H1 (cell line): ENCODE data around the gene NEK9.

Source experiments
- CEBPB ChIP-seq: IDR thresholded peaks from 2 replicates; pipeline ENCODE4 v1.6.1; 2012; ENCODE audit warnings: low read depth, low read length
- EP300 ChIP-seq, 2 experiments: IDR thresholded peaks; 1 replicate in 1 of 2; 2 replicates in 1 of 2; pipeline ENCODE4 v1.6.1; 2011 to 2012; ENCODE audit warnings: low read depth in 2 of 2, low read length in 2 of 2, mild to moderate bottlenecking in 2 of 2, borderline replicate concordance in 1 of 2, inconsistent platforms in 1 of 2, moderate library complexity in 1 of 2
- MAFK ChIP-seq: IDR thresholded peaks from 2 replicates; pipeline ENCODE4 v1.6.1; 2012; ENCODE audit warnings: low read depth, mild to moderate bottlenecking, improper control_type of control experiment, low read length
- RBBP5 ChIP-seq: IDR thresholded peaks from 2 replicates; pipeline ENCODE4 v1.7.1; 2012; ENCODE audit warnings: low read depth, mild to moderate bottlenecking, inconsistent platforms, low read length, moderate library complexity, borderline replicate concordance
- SIN3A ChIP-seq, 2 experiments: IDR thresholded peaks in 1 of 2; conservative IDR thresholded peaks in 1 of 2; 2 replicates each; pipeline ENCODE4 v1.6.1; 2011 to 2012; ENCODE audit warnings: low read length in 2 of 2, improper control_type of control experiment in 1 of 2, low read depth in 1 of 2, mild to moderate bottlenecking in 1 of 2
- SRF ChIP-seq: IDR thresholded peaks from 2 replicates; pipeline ENCODE4 v1.6.1; 2011; ENCODE audit warnings: mild to moderate bottlenecking, low read depth, low read length, moderate library complexity
- TAF1 ChIP-seq: IDR thresholded peaks from 2 replicates; pipeline ENCODE4 v1.6.1; 2011; ENCODE audit warnings: mild to moderate bottlenecking, low read depth, low read length
- YY1 ChIP-seq: IDR thresholded peaks from 2 replicates; pipeline ENCODE4 v1.6.1; 2011; ENCODE audit warnings: low read depth, mild to moderate bottlenecking, low read length
- TF ChIP-seq, protein P1 (sequence below), 3 experiments: IDR thresholded peaks; 1 replicate in 2 of 3; 2 replicates in 1 of 3; pipeline versions ENCODE4 v1.5.1 to v1.6.1; 2011; ENCODE audit warnings: low read length in 3 of 3, mild to moderate bottlenecking in 3 of 3, inconsistent platforms in 2 of 3, low read depth in 1 of 3, moderate library complexity in 1 of 3; ENCODE audit not compliant: insufficient read depth in 1 of 3; ENCODE audit errors: control extremely low read depth in 1 of 3
- TF ChIP-seq, protein P2 (sequence below): IDR thresholded peaks from 2 replicates; pipeline ENCODE4 v1.6.1; 2012; ENCODE audit warnings: low read length, inconsistent platforms

DNA sequence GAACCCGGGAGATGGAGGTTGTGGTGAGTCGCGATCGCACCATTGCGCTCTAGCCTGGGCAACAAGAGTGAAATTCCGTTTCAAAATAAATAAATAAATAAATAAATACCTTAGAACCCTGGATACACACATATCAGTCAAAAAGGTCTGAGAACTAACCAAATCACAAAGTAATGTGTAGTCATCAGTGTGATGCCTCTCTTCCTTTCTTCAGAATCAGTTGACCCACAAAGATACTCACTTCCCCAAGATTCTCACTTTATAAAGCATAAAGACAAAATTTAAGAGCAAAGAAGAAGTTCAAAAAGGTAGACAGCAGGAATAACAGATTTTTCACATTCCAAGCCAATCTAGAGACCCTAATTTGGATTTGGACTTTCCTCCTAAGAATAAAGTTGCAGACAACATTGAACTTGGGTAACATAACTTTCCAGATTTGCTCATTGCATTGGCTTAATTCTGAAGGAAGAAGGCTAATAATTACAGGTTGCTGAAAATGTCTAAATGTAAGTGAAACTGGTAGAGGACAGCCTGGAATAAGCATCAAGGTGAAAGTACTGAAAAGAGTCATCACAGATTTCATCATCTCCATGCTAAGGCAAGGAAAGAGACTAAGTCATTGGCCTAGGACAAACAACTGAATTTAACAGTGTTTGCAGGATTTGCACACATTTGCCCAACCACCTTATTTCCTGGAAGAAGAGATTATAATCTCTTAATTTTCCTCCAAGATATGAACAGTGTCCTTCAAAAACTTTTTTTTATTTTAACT is 32.2 kb upstream of the NEK9 start:
- TF ChIP-seq CEBPB (no peak), MAFK (no peak), YY1 (no peak), SRF (no peak), RBBP5 (no peak), TAF1 (no peak), EP300 (IDR thresholded peaks at IDR 0.05; ENCODE audit: borderline replicate concordance in 1 of 2, low read depth in 2 of 2, low read length in 2 of 2) (no peak), SIN3A (conservative IDR thresholded peaks at IDR 0.05 in 1 of 2, IDR thresholded peaks at IDR 0.05 in 1 of 2; ENCODE audit: low read depth in 1 of 2, low read length in 2 of 2) (no peak)
- TF ChIP-seq, protein P1, sequence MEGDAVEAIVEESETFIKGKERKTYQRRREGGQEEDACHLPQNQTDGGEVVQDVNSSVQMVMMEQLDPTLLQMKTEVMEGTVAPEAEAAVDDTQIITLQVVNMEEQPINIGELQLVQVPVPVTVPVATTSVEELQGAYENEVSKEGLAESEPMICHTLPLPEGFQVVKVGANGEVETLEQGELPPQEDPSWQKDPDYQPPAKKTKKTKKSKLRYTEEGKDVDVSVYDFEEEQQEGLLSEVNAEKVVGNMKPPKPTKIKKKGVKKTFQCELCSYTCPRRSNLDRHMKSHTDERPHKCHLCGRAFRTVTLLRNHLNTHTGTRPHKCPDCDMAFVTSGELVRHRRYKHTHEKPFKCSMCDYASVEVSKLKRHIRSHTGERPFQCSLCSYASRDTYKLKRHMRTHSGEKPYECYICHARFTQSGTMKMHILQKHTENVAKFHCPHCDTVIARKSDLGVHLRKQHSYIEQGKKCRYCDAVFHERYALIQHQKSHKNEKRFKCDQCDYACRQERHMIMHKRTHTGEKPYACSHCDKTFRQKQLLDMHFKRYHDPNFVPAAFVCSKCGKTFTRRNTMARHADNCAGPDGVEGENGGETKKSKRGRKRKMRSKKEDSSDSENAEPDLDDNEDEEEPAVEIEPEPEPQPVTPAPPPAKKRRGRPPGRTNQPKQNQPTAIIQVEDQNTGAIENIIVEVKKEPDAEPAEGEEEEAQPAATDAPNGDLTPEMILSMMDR (IDR thresholded peaks at IDR 0.05; ENCODE audit: control extremely low read depth in 1 of 3, insufficient read depth in 1 of 3, low read depth in 1 of 3, low read length in 3 of 3) = no peak
- TF ChIP-seq, protein P2, sequence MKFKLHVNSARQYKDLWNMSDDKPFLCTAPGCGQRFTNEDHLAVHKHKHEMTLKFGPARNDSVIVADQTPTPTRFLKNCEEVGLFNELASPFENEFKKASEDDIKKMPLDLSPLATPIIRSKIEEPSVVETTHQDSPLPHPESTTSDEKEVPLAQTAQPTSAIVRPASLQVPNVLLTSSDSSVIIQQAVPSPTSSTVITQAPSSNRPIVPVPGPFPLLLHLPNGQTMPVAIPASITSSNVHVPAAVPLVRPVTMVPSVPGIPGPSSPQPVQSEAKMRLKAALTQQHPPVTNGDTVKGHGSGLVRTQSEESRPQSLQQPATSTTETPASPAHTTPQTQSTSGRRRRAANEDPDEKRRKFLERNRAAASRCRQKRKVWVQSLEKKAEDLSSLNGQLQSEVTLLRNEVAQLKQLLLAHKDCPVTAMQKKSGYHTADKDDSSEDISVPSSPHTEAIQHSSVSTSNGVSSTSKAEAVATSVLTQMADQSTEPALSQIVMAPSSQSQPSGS = no peak
